Measurements from ENCODE around the gene MAGEC2.

The MAGEC2 gene, protein sequence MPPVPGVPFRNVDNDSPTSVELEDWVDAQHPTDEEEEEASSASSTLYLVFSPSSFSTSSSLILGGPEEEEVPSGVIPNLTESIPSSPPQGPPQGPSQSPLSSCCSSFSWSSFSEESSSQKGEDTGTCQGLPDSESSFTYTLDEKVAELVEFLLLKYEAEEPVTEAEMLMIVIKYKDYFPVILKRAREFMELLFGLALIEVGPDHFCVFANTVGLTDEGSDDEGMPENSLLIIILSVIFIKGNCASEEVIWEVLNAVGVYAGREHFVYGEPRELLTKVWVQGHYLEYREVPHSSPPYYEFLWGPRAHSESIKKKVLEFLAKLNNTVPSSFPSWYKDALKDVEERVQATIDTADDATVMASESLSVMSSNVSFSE

GRCh38 chrX:142204522-142205433, at the start of gene MAGEC2:
Gene MAGEC2 (minus strand): TSS chrX:142205290. CDS start chrX:142203987, 1,303 bp downstream.
- no peak within 1 kb of the TSS for H3K27ac ChIP-seq
- TF ChIP-seq, protein P1, sequence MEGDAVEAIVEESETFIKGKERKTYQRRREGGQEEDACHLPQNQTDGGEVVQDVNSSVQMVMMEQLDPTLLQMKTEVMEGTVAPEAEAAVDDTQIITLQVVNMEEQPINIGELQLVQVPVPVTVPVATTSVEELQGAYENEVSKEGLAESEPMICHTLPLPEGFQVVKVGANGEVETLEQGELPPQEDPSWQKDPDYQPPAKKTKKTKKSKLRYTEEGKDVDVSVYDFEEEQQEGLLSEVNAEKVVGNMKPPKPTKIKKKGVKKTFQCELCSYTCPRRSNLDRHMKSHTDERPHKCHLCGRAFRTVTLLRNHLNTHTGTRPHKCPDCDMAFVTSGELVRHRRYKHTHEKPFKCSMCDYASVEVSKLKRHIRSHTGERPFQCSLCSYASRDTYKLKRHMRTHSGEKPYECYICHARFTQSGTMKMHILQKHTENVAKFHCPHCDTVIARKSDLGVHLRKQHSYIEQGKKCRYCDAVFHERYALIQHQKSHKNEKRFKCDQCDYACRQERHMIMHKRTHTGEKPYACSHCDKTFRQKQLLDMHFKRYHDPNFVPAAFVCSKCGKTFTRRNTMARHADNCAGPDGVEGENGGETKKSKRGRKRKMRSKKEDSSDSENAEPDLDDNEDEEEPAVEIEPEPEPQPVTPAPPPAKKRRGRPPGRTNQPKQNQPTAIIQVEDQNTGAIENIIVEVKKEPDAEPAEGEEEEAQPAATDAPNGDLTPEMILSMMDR (conservative IDR thresholded peaks at IDR 0.05), result no peak

GRCh38 chrX:142251680-142252079, 46.6 kb upstream of the MAGEC2 start:
- no peak overlapping the region for H3K27ac ChIP-seq
- TF ChIP-seq, protein P1 (conservative IDR thresholded peaks at IDR 0.05), result no peak

DNA sequence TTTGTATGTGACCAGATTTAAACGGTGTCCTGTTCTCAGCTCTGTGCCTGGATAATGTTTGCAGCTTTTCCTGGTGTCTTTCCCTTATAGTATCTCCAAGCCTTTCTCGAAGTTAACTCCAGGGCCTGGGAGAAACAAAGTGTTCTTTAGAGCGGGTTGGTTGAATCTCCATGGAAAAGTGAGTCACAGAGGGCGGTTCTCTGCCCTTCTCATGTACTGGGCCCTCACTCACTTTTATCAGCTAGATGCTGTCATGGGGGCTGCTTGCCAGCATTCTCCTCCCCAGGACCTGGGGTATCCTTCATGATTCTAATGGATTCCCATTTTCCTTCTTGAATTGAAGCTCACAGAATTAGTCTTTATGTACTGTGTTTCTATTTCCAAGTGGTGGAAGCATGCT, 46.1 kb upstream of the MAGEC2 start:
- TF ChIP-seq, protein P1 (conservative IDR thresholded peaks at IDR 0.05), result no peak
- H3K27ac ChIP-seq, result no peak overlapping the region

DNA sequence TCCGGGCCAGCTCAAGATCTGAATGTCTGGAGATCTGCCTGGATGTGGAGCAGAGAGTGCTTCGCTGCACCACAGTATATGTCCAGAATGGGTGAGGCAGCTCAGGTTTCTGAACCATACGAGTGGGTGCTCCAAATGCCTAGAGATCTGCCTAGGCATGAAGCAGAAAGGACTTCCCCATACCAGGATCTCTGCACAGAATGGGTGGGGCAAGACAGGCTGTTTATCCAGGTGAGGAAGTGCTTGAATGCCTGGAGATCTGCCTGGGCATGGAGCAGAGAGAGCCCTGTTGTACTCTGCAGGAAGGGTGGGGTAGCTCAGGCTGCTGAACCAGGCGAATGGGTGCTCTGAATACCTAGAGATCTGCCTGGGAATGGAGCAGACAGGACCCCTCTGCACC, 45.4 kb upstream of the MAGEC2 start:
- TF ChIP-seq, protein P1 (conservative IDR thresholded peaks at IDR 0.05), result no peak

DNA sequence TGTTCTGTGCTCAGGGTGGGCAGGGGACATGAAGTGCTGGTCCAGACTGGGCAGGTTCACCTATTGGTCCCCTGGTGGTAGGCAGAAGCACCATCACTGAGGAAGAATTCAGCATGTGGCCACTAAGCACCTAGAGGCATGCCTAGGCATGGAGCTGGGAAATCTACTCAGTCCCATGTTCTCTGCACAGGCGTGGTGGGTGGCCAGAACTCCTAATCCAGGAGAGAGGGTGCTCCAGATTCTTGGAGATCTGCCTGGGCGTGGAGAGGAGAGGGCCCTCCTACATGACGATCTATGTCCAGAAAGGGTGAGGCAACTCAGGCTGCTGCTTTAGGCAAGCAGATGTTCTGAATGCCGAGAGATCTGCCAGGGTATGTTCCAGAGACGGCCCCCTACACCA, 44.6 kb upstream of the MAGEC2 start:
- TF ChIP-seq, protein P1 (conservative IDR thresholded peaks at IDR 0.05), result no peak
- H3K27ac ChIP-seq, result no peak overlapping the region

More for the DNA sequence above, 45.4 kb upstream of the MAGEC2 start:
- no peak overlapping the region for H3K27ac ChIP-seq

DNA sequence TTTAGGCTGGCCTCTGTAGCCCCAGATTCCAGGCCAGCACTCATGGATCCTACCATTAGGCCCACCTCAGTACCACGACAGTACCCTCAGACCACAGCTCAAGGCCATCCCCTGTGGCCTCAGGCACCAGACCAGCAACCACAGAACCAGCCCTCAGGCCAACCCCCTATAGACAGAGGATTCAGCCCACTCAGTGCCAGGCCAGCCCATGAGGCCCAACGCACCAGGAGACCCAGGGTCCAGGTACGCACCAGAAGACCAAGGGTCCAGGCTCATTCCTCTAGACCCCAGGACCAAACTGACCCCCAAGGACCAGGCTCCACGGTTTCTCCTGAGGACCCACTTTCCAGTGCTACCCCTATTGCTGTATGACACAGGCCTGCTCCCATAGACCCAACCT, 39.5 kb upstream of the MAGEC2 start:
- TF ChIP-seq, protein P1 (conservative IDR thresholded peaks at IDR 0.05), result no peak

DNA sequence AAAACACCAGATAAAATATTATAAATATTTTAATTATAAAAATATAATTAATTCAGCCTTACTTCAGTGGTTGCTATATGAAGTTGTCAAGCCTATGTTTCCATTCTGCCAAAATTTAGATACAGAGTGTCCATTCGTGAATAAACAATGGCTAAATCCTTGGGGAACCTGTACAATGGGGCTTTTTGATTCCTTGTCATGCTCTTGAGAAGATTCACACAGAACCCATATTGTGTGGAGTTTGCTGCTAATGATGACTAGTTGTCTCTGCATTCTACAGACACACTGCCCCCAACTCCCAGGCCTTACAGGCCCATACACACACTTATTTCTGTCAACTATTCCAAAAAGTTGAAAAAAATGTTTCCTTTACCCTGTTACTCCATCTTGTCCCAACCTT, 33.4 kb upstream of the MAGEC2 start:
- H3K27ac ChIP-seq, result no peak overlapping the region
- TF ChIP-seq, protein P1 (conservative IDR thresholded peaks at IDR 0.05), result no peak

More for the DNA sequence above, 39.5 kb upstream of the MAGEC2 start:
- H3K27ac ChIP-seq, result no peak overlapping the region
